Fibroblast of lung (primary cell): ENCODE results near the gene TANGO2.
A peak's percentile ranks its signal among the peaks of the same experiment; 100 is the strongest.

Experiments
- CTCF ChIP-seq, 2 donors: IDR thresholded peaks in 1 of 2; conservative IDR thresholded peaks in 1 of 2; 1 replicate in 1 of 2; 2 replicates in 1 of 2; pipeline ENCODE4 v1.5.1; 2011 to 2012; ENCODE audit warnings: low read length in 2 of 2, control low read depth in 1 of 2, inconsistent platforms in 1 of 2, low read depth in 1 of 2, mild to moderate bottlenecking in 1 of 2
- EZH2 ChIP-seq: IDR thresholded peaks from 2 replicates; pipeline ENCODE4 v1.5.1; 2012; ENCODE audit warnings: low read length, control low read depth, mild to moderate bottlenecking; ENCODE audit errors: missing control alignments

GRCh38 chr22:20015971-20016733 lies 4.8 kb upstream of the TANGO2 start:
- TF ChIP-seq CTCF (conservative IDR thresholded peaks at IDR 0.05 in 1 of 2, IDR thresholded peaks at IDR 0.05 in 1 of 2; ENCODE audit: low read depth in 1 of 2, low read length in 2 of 2): no peak
- peak; percentile 6 for TF ChIP-seq EZH2
